GM12891 (cell line): Measurements from ENCODE around the gene GINS2.

Source experiments
- PAX5 ChIP-seq: IDR thresholded peaks from 2 replicates; pipeline ENCODE4 v1.6.1; 2011; ENCODE audit warnings: low read length, moderate library complexity, mild to moderate bottlenecking; ENCODE audit not compliant: insufficient read depth, severe bottlenecking
- POLR2A ChIP-seq: IDR thresholded peaks from 2 replicates; pipeline ENCODE4 v1.6.1; 2011; ENCODE audit warnings: low read depth, low read length, control low read depth
- POLR2AphosphoS5 ChIP-seq: IDR thresholded peaks from 2 replicates; pipeline ENCODE4 v1.6.1; 2011; ENCODE audit warnings: low read depth, low read length, control low read depth
- SPI1 ChIP-seq: IDR thresholded peaks from 2 replicates; pipeline ENCODE4 v1.6.1; 2011; ENCODE audit warnings: low read depth, low read length, control low read depth
- TAF1 ChIP-seq: IDR thresholded peaks from 2 replicates; pipeline ENCODE4 v1.6.1; 2011; ENCODE audit warnings: low read depth, low read length, control low read depth

DNA sequence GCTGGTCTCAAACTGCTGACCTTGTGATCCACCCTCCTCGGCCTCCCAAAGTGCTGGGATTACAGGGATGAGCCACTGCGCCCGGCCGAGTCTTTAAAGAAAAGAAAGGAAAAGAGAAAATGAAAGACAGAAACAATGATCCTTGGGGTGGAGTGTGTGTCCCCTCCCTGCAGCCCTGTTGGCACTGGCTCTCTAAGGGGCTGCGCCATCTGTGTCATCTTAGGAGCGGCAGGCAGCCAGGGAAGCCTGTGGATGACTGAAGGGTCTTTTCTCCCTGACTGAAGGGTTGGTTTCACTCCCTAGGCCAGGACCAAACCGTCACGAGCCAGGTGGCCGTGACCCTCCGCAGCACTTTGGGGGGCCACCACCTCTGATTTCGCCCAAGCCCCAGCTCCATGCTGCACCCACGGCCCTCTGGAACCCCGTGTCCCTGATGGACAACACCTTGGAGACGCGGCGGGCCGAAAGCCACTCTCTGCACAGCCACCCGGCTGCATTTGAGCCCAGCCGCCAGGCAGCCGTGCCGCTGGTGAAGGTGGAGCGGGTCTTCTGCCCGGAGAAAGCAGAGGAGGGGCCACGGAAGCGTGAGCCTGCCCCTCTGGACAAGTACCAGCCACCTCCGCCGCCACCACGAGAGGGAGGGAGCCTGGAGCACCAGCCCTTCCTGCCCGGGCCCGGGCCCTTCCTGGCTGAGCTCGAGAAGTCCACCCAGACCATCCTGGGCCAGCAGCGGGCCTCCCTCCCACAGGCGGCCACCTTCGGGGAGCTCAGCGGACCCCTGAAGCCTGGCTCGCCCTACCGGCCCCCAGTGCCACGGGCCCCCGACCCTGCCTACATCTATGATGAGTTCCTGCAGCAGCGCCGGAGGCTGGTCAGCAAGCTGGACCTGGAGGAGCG lies 27.7 kb downstream of the GINS2 start:
- TF ChIP-seq POLR2AphosphoS5 (no peak), POLR2A (no peak), TAF1 (no peak), SPI1 (no peak), PAX5 (no peak)
